GM18870 (cell line): Measurements from ENCODE around the gene SOX10.
"Not testable (repeated sequence)": the region's sequence is repeated elsewhere in the genome, so short reads cannot be mapped to it uniquely, and the experiment has no call there.

Source experiments
- ATAC-seq: cut with Tn5 transposase; IDR thresholded peaks from one replicate; pipeline ENCODE4 v1.9.1; 2021; ENCODE audit warnings: moderate library complexity; ENCODE audit not compliant: unreplicated experiment

The SOX10 gene

GRCh38 chr22:37965940-37966664, 18.3 kb downstream of the SOX10 start:
- no peak for ATAC-seq

- ATAC-seq = no peak
Observed at GRCh38 chr22:37961062-37961461, 23.3 kb downstream of the SOX10 start.

- no peak for ATAC-seq
Observed at GRCh38 chr22:37959231-37959825, 25.0 kb downstream of the SOX10 start.

GRCh38 chr22:37957232-37957631, 27.1 kb downstream of the SOX10 start:
- ATAC-seq = no peak

- ATAC-seq = not testable (repeated sequence)
Observed at GRCh38 chr22:37955825-37956397, 28.4 kb downstream of the SOX10 start.

- no peak for ATAC-seq
Observed at GRCh38 chr22:37954686-37955085, 29.7 kb downstream of the SOX10 start.

GRCh38 chr22:37953437-37954179, 30.7 kb downstream of the SOX10 start, which contains the start of the genes C22orf23 and POLR2F:
Gene C22orf23 (minus strand): TSS chr22:37953601. CDS start chr22:37953149, 452 bp downstream.
Gene POLR2F (plus strand): TSS chr22:37953699. CDS start chr22:37953788, 89 bp downstream.
- peak; percentile 78 for ATAC-seq

GRCh38 chr22:37953062-37953436, 31.3 kb downstream of the SOX10 start:
- ATAC-seq = peak; percentile 31

- ATAC-seq = not testable (repeated sequence)
Observed at GRCh38 chr22:37952629-37953028, 31.7 kb downstream of the SOX10 start.

GRCh38 chr22:37951305-37951704, 33.0 kb downstream of the SOX10 start:
- ATAC-seq = no peak

GRCh38 chr22:37947142-37947795, 37.1 kb downstream of the SOX10 start:
- ATAC-seq = not testable (repeated sequence)

GRCh38 chr22:37944423-37944822, 39.9 kb downstream of the SOX10 start:
- ATAC-seq = not testable (repeated sequence)

- no peak for ATAC-seq
Observed at GRCh38 chr22:37943825-37944198, 40.5 kb downstream of the SOX10 start.

- no peak for ATAC-seq
Observed at GRCh38 chr22:37943136-37943824, 41.1 kb downstream of the SOX10 start.

- ATAC-seq = no peak
Observed at GRCh38 chr22:37942133-37942532, 42.2 kb downstream of the SOX10 start.

- no peak for ATAC-seq
Observed at GRCh38 chr22:37940698-37941376, 43.5 kb downstream of the SOX10 start.

- peak; percentile 57 for ATAC-seq
Observed at GRCh38 chr22:37933711-37934376, 50.5 kb downstream of the SOX10 start.

GRCh38 chr22:37932821-37933578, 51.4 kb downstream of the SOX10 start:
- ATAC-seq = no peak
